HG03442 (cell line): Measurements from ENCODE around the gene GPN1.
"Not testable (repeated sequence)": the region's sequence is repeated elsewhere in the genome, so short reads cannot be mapped to it uniquely, and the experiment has no call there.

Source experiments
- ATAC-seq: cut with Tn5 transposase; IDR thresholded peaks from one replicate; pipeline ENCODE4 v1.9.1; 2021; ENCODE audit warnings: mild to moderate bottlenecking, moderate library complexity; ENCODE audit not compliant: unreplicated experiment

GPN1 gene

GRCh38 chr2:27628767-27629709 lies at the start of gene GPN1, which contains the start of gene CCDC121:
Gene GPN1 (plus strand): TSS chr2:27629050. CDS start chr2:27629059, 9 bp downstream.
Gene CCDC121 (minus strand): TSS chr2:27629012. CDS start chr2:27627799, 1,213 bp downstream.
- peak; percentile 98 for ATAC-seq

GRCh38 chr2:27581417-27582128 lies 47.3 kb upstream of the GPN1 start:
- no peak for ATAC-seq

- no peak for ATAC-seq
Measured at GRCh38 chr2:27582129-27582694, 46.6 kb upstream of the GPN1 start.

- ATAC-seq = peak; percentile 91
Measured at GRCh38 chr2:27582695-27583389, 46.0 kb upstream of the GPN1 start, which contains the start of gene ZNF512. Gene ZNF512 (plus strand): TSS chr2:27583042. CDS start chr2:27583113, 71 bp downstream.

- ATAC-seq = no peak
Measured at GRCh38 chr2:27583390-27583915, 45.4 kb upstream of the GPN1 start.

GRCh38 chr2:27584597-27584996 lies 44.3 kb upstream of the GPN1 start:
- no peak for ATAC-seq

- no peak for ATAC-seq
Measured at GRCh38 chr2:27587025-27587424, 41.8 kb upstream of the GPN1 start.

- no peak for ATAC-seq
Measured at GRCh38 chr2:27588308-27588707, 40.5 kb upstream of the GPN1 start.

GRCh38 chr2:27591745-27592144 lies 37.1 kb upstream of the GPN1 start:
- ATAC-seq = no peak

- ATAC-seq = no peak
Measured at GRCh38 chr2:27593240-27593639, 35.6 kb upstream of the GPN1 start.

- ATAC-seq = not testable (repeated sequence)
Measured at GRCh38 chr2:27594020-27594703, 34.7 kb upstream of the GPN1 start.

- not testable (repeated sequence) for ATAC-seq
Measured at GRCh38 chr2:27595412-27595811, 33.4 kb upstream of the GPN1 start.

- ATAC-seq = no peak
Measured at GRCh38 chr2:27596627-27597026, 32.2 kb upstream of the GPN1 start.

GRCh38 chr2:27606611-27607010 lies 22.2 kb upstream of the GPN1 start:
- no peak for ATAC-seq

GRCh38 chr2:27613985-27614384 lies 14.9 kb upstream of the GPN1 start:
- ATAC-seq = no peak

GRCh38 chr2:27615316-27615715 lies 13.5 kb upstream of the GPN1 start:
- ATAC-seq = no peak

- no peak for ATAC-seq
Measured at GRCh38 chr2:27621524-27621923, 7.3 kb upstream of the GPN1 start.

- no peak for ATAC-seq
Measured at GRCh38 chr2:27622921-27623384, 5.9 kb upstream of the GPN1 start.

- no peak for ATAC-seq
Measured at GRCh38 chr2:27624943-27625342, 3.9 kb upstream of the GPN1 start.

- ATAC-seq = not testable (repeated sequence)
Measured at GRCh38 chr2:27626323-27626722, 2.5 kb upstream of the GPN1 start.
